Transverse colon (tissue), 4 donors: ENCODE results near the gene KLK1. TPM values are rescaled to one million over a fixed set of nuclear protein-coding genes. Genes with fewer than 3 reads are reported as not detected.

Experiments used
- DNase-seq: peaks from one replicate; pipeline ENCODE4 v3.0.0-alpha.2; 2019
- H3K27ac ChIP-seq, 4 donors: fragments of 200-600 bp; sonication (generic); 2 replicates each; pipeline ENCODE4 v1.5.1; 2016 to 2018; ENCODE audit warnings: inconsistent platforms in 4 of 4
- H3K27me3 ChIP-seq: fragments of 200-600 bp; sonication (generic); 2 replicates; pipeline ENCODE4 v1.5.1; 2017; ENCODE audit warnings: inconsistent platforms
- H3K36me3 ChIP-seq, 4 donors: fragments of 200-600 bp; sonication (generic); 2 replicates each; pipeline ENCODE4 v1.5.1; 2017 to 2019; ENCODE audit warnings: inconsistent platforms in 4 of 4
- H3K4me1 ChIP-seq, 4 donors: fragments of 200-600 bp; sonication (generic); 2 replicates each; pipeline ENCODE4 v1.5.1; 2017 to 2020; ENCODE audit warnings: inconsistent platforms in 4 of 4
- H3K4me3 ChIP-seq, 4 donors: fragments of 200-600 bp; sonication (generic); 1 replicate in 1 of 4; 2 replicates in 3 of 4; pipeline versions ENCODE4 v1.5.1 to v1.6.1; 2017 to 2019; ENCODE audit warnings: inconsistent platforms in 4 of 4
- H3K9me3 ChIP-seq, 2 donors: fragments of 200-600 bp; sonication (generic); 2 replicates each; pipeline ENCODE4 v1.5.1; 2017 to 2019; ENCODE audit warnings: inconsistent platforms in 2 of 2
- CTCF ChIP-seq, 5 experiments: fragments of 200-600 bp in 3 of 5; fragments of 450-650 bp in 2 of 5; sonication (generic) in 3 of 5; IDR thresholded peaks; 1 replicate in 2 of 5; 2 replicates in 3 of 5; pipeline ENCODE4 v1.5.1; 2016 to 2017; ENCODE audit warnings: antibody characterized with exemption in 5 of 5, inconsistent platforms in 3 of 5, mild to moderate bottlenecking in 2 of 5, moderate library complexity in 1 of 5
- EP300 ChIP-seq: sonication (generic); formaldehyde crosslinking; IDR thresholded peaks from one replicate; pipeline ENCODE4 v1.6.1; 2017; ENCODE audit warnings: antibody characterized with exemption, low read depth
- POLR2A ChIP-seq: fragments of 450-650 bp; IDR thresholded peaks from one replicate; pipeline ENCODE4 v1.6.1; 2016; ENCODE audit warnings: antibody characterized with exemption, mild to moderate bottlenecking, moderate library complexity
- POLR2AphosphoS5 ChIP-seq, 3 donors: sonication (generic); formaldehyde crosslinking; IDR thresholded peaks; one replicate each; pipeline ENCODE4 v1.6.1; 2016; ENCODE audit warnings: antibody characterized with exemption in 3 of 3
- WGBS, 2 donors: methylation state at CpG; one replicate each; pipeline ENCODE4 v1.1.5; 2018; ENCODE audit warnings: low coverage in 1 of 2; 5-methylcytosine and 5-hydroxymethylcytosine counted together
- in situ Hi-C, 4 donors: fragments of 200-750 bp; cut with MboI; loops; one replicate each; pipeline versions ENCODE4 v1.15.0 to v1.15.1; 2017; ENCODE audit warnings: low sequenced_read_pairs in 3 of 4, low pct_ligation_motif_present in 1 of 4, low pct_unique_long_range_greater_than_20kb in 1 of 4
- intact Hi-C: fragments of 100-400 bp; cut with DNase I; formaldehyde crosslinking; loops from one replicate; pipeline ENCODE4 v1.15.1; 2023; ENCODE audit warnings: low total_unique reads
- total RNA-seq, 4 donors: library from RNA; depleted of rRNA; stranded (reverse); fragments of >200 nt; gene quantifications; one replicate each; pipeline ENCODE4 v1.1.0, GENCODE V29; 2016

The KLK1 gene
- total RNA-seq, 4 donors from 2014 or later: 17.0 to 150 (median 35.4) TPM

GRCh38 chr19:50818859-50819472 lies 4.6 kb downstream of the KLK1 start:
- peaks cover 3 to 57% (median 39%) of the 10 kb centered on the region in 4 donors for H3K4me1 ChIP-seq
- 52% methylated on average over 12 of the region's 12 CpGs; no CpG with 5 or more reads in 1 of the 2 donors for WGBS, 2 donors
- H3K27me3 ChIP-seq: peaks cover 69% of the 10 kb centered on the region
- H3K4me3 ChIP-seq: peak overlapping the region in 2 of 4 donors; percentile 34 to 41
- H3K9me3 ChIP-seq: no peaks in the 10 kb centered on the region
- no peaks in the 10 kb centered on the region for H3K36me3 ChIP-seq
- DNase-seq: no peak
- intact Hi-C loops: no loop called here
- H3K27ac ChIP-seq: peak overlapping the region; percentile 62 to 82 (median 79)
- TF ChIP-seq CTCF (IDR thresholded peaks at IDR 0.05) (no peak), POLR2AphosphoS5 (IDR thresholded peaks at IDR 0.05) (no peak)
- in situ Hi-C loops: no loop called here

- no peaks in the 10 kb centered on the region for H3K9me3 ChIP-seq
- peaks cover 69% of the 10 kb centered on the region for H3K27me3 ChIP-seq
- TF ChIP-seq EP300: no peak
- TF ChIP-seq CTCF (IDR thresholded peaks at IDR 0.05): no peak
- TF ChIP-seq POLR2A: peak; percentile 44
- peak in 2 of 3 donors; percentile 19 to 30 for TF ChIP-seq POLR2AphosphoS5 (IDR thresholded peaks at IDR 0.05)
- intact Hi-C loops: no loop called here
- in situ Hi-C loops: no loop called here
- peak; percentile 90 for DNase-seq
- peak overlapping the region; percentile 62 to 82 (median 79) for H3K27ac ChIP-seq
- H3K36me3 ChIP-seq: no peaks in the 10 kb centered on the region
- peaks cover 3 to 51% (median 34%) of the 10 kb centered on the region in 4 donors for H3K4me1 ChIP-seq
- peak overlapping the region; percentile 14 to 41 (median 27) for H3K4me3 ChIP-seq
- whole genome bisulfite sequencing, 2 donors: 0 to 7% methylated on average over 4 to 41 of the region's 52 CpGs
Observed at GRCh38 chr19:50817941-50818858, 5.4 kb downstream of the KLK1 start.

- no peaks in the 10 kb centered on the region for H3K9me3 ChIP-seq
- intact Hi-C loops (no loop called here), in situ Hi-C loops (no loop called here)
- H3K4me3 ChIP-seq: no peak overlapping the region
- 83 to 100% methylated on average over 1 of the region's 1 CpG for WGBS, 2 donors
- DNase-seq: no peak
- H3K27me3 ChIP-seq: peaks cover 43% of the 10 kb centered on the region
- peaks cover 0 to 24% (median 18%) of the 10 kb centered on the region in 4 donors for H3K4me1 ChIP-seq
- H3K36me3 ChIP-seq: no peaks in the 10 kb centered on the region
- TF ChIP-seq POLR2AphosphoS5 (IDR thresholded peaks at IDR 0.05): no peak
- TF ChIP-seq EP300: no peak
- no peak for TF ChIP-seq CTCF (IDR thresholded peaks at IDR 0.05)
- no peak for TF ChIP-seq POLR2A
- H3K27ac ChIP-seq: no peak overlapping the region
Observed at GRCh38 chr19:50815439-50815838, 8.1 kb downstream of the KLK1 start.

- intact Hi-C loops: no loop called here
- H3K36me3 ChIP-seq: no peaks in the 10 kb centered on the region
- DNase-seq: no peak
Observed at GRCh38 chr19:50814883-50815282, 8.7 kb downstream of the KLK1 start.

More at GRCh38 chr19:50814883-50815282, 8.7 kb downstream of the KLK1 start:
- Histone ChIP-seq H3K9me3 (no peaks in the 10 kb centered on the region), H3K27ac (no peak overlapping the region), H3K27me3 (peaks cover 37% of the 10 kb centered on the region), H3K4me3 (no peak overlapping the region), H3K4me1 (peaks cover 0 to 18% (median 14%) of the 10 kb centered on the region in 4 donors)
- no peak for TF ChIP-seq POLR2AphosphoS5 (IDR thresholded peaks at IDR 0.05)
- no peak for TF ChIP-seq EP300
- no peak for TF ChIP-seq CTCF (IDR thresholded peaks at IDR 0.05)
- no peak for TF ChIP-seq POLR2A
- WGBS, 2 donors: 81 to 90% methylated on average over 3 to 5 of the region's 5 CpGs
- in situ Hi-C loops: no loop called here
